RPMI8226 (cell line): ENCODE data around the gene AZU1.
A peak's percentile ranks its signal among the peaks of the same experiment; 100 is the strongest.
"Not testable (repeated sequence)": the region's sequence is repeated elsewhere in the genome, so short reads cannot be mapped to it uniquely, and the experiment has no call there.

Experiments
- DNase-seq: peaks from one replicate; pipeline ENCODE4 v3.0.0-alpha.2; 2015

AZU1 gene

DNA sequence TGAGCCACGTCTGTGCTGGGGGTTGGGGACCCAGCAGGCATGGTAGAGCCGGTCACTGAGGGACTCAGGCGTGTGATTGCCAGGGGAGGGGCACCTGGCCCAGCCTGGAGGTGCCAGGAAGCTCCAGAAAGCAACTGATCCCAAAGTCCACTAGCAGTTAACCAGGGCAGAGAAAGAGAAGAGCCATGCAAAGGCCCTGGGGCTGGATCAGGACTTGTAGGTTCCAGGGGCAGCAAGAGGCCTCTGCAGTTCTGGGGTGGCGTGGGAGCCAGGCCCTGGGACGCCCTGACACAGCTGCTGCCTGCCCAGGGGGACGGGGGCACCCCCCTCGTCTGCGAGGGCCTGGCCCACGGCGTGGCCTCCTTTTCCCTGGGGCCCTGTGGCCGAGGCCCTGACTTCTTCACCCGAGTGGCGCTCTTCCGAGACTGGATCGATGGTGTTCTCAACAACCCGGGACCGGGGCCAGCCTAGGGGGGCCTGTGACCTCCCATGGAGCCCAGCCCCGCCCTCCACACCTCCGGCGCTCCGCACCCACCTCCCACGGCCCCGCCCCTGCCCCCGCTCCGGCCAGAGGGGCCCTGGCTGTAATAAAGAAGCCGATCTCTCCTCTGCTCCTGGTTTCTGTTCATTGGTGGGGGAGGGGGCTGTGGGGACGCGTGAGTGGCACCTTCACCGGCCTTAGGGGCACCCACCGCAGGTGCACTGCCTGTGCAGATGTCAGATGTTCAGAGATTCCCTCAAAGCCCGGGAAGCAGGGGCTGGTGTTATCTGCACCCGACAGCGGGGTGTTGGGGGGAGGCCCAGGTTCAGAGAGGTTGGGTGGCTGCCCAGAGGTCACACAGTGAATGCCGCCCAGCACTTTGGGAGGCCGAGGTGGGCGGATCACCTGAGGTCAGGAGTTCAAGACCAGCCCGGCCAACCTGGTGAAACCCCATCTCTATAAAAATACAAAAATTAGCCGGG lies 4.1 kb downstream of the AZU1 start:
- DNase-seq = no peak

DNA sequence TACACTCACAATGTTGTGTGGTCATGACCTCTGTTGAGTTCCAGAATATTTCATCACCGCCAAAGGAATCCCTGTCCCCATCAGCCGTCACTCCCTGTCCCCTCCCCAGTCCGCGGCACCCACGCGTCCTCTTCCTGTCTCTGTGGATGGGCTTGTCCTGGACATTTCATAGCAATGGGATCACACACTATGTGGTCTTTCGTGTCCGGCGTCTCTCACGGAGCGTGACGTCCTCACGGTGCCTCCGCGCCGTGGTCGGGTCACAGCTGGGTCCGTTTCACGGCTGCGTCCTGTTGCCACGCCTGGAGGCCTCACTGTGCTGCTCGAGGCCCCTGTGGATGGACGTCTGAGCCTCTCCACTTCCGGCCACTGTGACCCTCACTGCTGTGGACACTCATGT lies 6.6 kb downstream of the AZU1 start:
- no peak for DNase-seq

DNA sequence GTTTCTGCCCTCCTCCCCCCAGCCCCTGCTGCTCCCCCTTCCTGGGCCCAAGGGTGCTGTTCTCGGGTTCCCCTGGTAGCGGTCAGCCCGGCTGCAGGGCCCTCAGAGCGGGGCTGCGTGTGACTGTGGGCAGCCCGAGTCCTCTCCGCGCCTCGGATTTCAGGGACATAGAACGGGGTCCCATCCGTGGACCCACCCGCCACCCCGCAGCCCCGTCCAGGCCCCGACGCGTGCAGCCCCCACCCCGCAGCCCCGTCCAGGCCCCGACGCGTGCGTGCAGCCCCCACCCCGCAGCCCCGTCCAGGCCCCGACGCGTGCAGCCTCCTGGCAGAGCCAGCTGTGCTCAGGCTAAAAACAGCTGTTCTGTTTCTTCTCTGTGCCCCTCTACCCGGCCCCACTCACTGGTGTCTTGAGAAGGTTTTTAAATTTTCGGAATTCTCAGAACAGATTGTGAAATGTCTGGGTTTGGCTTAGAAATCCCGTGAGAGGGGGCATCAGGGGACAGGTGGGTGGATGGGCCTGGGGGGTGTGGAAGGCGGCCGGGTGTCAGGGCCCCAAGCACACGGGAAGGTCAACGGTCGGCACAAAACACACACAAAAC lies 7.7 kb downstream of the AZU1 start:
- DNase-seq = no peak

DNA sequence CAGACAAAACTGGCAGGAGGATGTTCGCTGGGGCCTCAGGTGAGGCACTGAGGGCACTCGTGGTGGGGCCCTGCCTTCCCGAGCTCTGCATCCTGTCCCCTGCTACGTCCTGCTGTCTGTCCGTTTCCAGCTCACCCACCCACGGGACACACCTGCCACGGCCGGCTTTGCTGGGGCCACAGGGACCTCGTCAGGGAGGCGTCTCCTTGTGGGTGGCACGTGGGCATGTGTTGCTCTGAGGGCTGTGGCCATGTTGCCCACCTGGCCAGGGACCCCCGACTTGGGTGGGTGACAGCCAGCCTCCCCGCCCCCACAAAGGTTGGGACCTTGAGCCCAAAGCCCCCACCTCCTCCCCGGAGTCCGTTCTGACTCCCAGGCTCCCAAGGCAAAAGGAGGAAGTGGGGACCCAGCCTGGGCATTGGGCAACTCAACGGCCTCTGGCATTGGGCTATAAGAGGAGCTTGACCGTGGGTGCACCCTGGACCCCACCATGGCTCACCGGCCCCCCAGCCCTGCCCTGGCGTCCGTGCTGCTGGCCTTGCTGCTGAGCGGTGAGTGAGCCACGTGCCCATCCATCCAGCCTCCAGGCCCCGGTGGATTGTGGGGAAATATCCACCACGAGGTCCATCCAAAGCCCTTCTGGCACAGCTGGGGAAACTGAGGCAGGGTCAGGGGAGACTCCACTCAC lies 13.0 kb downstream of the AZU1 start, which contains the start of gene PRTN3:
PRTN3 (plus strand) TSS at position 481 of the 688 bp plus-strand sequence; CDS start at position 491, 10 bp downstream.
- DNase-seq = no peak

DNA sequence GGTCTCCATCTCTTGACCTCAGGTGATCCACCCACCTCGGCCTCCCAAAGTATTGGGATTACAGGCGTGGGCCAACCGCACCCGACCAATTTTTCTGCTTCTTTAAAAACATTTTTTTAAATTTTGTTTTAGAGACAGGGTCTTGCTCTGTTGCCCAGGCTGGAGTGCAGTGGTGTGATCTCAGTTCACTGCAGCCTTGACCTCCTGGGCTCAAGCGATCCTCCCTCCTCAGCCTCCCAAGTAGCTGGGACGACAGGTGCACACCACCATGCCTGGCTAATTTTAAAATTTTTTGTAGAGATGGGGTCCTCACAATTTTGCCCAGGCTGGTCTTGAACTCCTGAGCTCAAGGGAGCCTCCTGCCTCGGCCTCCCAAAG lies 15.2 kb downstream of the AZU1 start:
- DNase-seq = not testable (repeated sequence)

DNA sequence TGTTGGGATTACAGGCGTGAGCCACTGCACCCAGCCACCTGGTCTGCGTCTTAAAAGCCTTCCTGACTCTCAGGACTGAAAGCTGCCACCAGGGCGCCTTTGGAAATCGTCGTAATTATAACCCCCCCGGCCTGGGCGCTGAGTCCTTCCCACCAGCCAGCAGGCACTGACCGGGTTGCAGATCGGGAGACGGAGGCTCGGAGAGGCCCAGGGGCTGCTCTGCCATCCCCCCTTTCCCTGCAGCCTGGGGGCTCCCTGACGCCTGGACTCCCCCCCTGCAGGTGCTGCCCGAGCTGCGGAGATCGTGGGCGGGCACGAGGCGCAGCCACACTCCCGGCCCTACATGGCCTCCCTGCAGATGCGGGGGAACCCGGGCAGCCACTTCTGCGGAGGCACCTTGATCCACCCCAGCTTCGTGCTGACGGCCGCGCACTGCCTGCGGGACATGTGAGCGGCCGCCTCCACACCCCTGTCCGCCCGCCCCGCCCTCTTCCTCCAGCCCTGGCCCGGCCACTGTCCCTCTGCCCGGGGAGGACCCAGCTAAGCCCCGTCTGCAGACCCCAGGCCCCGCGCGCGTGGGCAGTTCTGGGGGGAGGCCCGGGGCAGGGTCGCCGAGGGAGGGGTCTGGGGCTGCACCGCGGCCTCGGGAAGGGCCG lies 15.7 kb downstream of the AZU1 start:
- peak; percentile 56 for DNase-seq

DNA sequence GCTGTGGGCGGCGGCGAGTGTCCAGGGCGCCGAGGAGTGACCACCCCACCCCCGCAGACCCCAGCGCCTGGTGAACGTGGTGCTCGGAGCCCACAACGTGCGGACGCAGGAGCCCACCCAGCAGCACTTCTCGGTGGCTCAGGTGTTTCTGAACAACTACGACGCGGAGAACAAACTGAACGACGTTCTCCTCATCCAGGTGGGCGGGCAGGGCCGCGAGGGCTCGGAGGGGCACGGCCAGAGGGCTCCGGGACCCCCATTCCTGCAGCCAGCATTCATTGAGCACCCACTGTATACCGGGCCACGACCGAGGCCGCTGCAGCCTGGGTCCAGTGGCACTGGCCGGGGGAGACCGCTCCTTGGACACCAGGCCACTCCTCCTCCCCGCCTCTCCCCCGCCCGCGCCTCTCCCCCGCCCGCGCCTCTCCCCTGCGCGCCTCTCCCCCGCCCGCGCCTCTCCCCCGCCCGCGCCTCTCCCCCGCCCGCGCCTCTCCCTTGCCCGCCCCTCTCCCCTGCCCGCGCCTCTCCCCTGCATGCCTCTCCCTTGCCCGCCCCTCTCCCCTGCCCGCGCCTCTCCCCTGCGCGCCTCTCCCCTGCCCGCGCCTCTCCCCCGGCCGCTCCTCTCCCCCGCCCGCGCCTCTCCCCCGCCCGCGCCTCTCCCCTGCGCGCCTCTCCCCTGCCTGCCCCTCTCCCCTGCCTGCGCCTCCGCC lies 16.4 kb downstream of the AZU1 start:
- DNase-seq = no peak

DNA sequence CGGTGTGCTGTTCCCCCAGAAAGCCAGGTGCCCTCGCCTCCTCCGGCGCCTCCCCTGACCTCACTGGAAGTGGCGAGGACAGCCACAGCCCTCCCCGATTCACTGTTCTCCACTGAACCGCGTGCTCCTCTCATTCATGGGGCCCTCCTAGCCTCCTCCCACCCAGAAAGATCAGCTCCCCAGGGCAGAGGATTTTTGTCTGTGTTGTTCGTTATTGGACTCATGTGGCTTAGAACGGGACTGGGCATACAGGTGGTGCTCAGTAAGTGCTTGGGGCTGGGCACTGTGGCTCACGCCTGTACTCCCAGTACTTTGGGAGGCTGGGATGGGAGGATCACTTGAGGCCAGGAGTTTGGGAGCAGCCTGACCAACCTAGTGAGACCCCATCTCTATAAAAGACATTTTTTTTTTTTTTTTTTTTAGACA lies 16.9 kb downstream of the AZU1 start:
- peak; percentile 75 for DNase-seq

DNA sequence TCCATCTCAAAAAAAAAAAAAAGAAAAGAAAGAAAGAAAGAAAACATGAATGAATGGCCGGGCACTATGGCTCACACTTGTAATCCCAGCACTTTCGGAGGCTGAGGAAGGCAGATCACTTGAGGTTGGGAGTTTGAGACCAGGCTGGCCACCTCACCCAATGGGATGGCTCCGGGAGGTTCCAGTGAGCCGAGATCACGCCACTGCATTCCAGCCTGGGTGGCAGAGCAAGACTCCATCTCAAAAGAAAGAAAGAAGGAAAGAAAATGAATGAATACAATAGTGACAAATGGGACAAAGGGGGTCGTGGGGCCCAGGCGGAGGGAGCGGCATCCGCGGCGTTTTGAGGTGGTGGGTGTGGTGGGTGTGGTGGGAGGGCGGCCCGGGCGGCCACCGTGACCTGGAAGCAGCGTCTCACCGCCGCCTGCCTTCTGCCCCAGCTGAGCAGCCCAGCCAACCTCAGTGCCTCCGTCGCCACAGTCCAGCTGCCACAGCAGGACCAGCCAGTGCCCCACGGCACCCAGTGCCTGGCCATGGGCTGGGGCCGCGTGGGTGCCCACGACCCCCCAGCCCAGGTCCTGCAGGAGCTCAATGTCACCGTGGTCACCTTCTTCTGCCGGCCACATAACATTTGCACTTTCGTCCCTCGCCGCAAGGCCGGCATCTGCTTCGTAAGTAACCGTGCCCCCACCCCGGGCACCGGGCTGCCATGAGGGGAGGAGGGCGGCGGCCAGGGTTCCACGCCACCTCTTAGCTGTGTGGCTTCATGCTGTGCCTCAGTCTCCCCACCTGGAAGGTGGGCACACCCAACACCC lies 18.3 kb downstream of the AZU1 start:
- no peak for DNase-seq

DNA sequence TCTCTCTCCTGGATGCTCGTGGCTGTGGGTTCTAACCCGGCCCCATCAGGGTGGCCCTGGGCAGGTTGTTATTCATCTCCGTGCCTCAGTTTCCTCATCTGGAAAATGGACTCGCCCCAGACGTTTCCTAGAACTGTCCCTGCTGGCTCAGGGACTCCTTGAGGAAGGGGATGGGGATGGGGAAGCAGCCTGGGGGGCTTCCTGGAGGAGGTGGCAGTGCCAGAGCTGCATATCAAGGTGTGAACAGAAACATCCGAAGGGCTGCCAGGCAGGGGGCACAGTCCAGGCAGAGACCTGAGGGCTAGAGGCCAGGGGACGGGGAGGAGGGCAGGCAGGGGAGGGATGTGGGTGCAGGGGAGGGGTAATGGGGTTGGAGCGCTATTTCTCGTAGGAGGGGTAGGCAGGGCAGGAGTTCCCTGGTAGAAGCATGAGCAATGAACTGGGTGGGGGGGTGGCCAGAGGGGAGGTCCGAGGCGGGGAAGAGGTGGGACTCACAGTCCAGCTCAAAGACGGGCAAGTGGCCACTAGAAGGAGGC lies 20.8 kb downstream of the AZU1 start:
- DNase-seq = no peak

DNA sequence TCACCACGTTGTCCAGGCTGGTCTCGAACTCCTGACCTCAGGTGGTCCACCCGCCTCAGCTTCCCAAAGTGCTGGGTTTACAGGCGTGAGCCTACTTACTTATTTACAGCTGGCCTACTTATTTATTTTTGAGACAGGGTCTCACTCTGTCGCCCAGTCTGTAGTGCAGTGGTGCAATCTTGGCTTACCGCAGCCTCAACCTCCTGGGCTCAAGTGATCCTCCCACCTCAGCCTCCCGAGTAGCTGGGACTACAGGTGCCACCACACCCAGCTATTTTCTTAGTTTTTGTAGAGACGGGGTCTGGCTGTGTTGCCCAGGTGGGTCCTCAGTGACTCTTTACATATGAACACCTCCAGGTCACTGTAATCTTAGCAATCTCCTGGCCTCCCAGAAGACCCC lies 21.6 kb downstream of the AZU1 start:
- not testable (repeated sequence) for DNase-seq

DNA sequence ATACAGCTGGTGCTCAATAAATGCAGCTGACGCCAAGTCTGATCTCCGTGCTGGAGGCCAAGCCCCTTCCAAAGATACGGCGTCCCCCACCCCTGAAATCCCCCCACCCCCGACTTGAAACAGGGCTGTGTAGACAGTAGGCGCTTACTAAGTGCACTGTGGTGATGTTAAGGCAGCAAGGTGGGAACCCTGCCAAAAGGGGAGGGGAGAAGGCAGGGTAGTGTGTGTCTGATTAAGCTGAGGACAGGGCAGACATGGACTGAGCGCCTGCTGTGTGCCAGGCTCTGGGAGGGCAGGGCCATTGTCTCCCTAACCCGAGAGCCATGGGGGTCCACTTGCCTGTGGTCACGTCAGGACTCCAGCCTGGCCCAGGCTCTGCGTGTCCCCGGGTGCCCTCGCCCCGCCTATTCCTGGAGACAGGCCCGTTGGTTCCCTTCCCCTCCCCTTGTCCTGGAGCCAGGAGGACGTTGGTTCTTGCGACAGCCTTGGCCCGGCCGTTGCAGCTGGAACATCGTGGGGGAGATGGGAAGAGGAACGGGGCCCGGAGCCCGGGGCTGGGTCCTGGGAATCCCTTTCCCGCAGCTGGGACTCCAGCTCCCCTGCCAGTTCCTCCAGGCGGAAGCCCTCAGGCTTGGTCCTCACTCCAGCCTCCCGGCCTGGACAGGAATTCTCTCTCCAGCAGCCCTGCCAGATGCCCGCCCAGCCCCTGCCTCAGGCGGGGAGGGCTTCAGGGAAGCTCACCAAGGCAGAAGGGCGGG lies 22.8 kb downstream of the AZU1 start:
- DNase-seq = peak; percentile 56

DNA sequence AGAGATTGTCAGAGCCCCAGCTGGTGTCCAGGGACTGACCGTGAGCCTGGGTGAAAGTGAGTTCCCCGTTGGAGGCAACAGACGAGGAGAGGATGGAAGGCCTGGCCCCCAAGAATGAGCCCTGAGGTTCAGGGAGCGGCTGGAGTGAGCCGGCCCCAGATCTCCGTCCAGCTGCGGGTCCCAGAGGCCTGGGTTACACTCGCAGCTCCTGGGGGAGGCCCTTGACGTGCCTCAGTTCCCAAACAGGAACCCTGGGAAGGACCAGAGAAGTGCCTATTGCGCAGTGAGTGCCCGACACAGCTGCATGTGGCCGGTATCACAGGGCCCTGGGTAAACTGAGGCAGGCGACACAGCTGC lies 23.3 kb downstream of the AZU1 start:
- DNase-seq = no peak

DNA sequence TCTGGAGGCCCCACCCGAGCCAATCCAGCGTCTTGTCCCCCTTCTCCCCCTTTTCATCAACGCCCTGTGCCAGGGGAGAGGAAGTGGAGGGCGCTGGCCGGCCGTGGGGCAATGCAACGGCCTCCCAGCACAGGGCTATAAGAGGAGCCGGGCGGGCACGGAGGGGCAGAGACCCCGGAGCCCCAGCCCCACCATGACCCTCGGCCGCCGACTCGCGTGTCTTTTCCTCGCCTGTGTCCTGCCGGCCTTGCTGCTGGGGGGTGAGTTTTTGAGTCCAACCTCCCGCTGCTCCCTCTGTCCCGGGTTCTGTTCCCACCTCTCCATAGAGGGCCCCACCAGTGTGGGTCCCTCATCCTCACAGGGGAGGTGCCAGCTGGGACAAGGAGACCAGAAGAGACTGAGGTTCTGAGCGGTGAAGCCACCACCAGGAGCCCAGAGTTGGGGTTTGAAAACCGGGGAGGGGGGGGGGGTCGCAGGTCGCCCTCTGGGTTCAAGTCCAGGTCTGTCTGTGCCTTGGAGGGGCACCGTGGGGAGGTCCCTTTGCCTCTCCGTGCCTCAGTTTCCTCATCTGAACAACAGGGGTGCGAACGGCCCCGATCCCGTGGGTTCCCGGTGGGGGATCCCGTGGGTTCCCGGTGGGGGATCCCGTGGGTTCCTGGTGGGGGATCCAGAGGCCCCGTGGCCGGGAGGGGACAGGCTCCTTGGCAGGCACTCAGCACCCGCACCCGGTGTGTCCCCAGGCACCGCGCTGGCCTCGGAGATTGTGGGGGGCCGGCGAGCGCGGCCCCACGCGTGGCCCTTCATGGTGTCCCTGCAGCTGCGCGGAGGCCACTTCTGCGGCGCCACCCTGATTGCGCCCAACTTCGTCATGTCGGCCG lies 24.7 kb downstream of the AZU1 start, which contains the start of gene ELANE:
ELANE (plus strand) TSS at position 168 of the 878 bp plus-strand sequence; CDS start at position 194, 26 bp downstream.
- DNase-seq = no peak

DNA sequence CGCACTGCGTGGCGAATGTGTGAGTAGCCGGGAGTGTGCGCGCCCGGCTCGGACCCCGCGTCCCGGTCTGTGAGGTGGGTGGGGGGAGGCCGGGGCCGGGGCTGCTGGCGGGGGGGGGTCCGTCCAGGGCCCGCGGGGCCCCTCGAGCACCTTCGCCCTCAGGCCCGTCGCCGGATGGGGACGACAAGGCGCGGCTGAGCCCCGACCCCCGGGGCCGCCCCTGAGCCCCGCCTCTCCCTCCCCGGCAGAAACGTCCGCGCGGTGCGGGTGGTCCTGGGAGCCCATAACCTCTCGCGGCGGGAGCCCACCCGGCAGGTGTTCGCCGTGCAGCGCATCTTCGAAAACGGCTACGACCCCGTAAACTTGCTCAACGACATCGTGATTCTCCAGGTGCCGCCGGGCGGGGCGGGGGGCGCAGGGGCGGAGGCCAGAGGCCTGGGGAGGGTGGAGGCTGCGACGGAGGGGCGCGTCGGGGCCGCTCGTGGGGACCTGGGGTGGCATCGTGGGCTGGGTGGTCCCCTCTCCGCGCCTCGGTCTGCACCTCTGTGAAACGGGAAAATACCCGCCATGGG lies 25.5 kb downstream of the AZU1 start:
- no peak for DNase-seq

DNA sequence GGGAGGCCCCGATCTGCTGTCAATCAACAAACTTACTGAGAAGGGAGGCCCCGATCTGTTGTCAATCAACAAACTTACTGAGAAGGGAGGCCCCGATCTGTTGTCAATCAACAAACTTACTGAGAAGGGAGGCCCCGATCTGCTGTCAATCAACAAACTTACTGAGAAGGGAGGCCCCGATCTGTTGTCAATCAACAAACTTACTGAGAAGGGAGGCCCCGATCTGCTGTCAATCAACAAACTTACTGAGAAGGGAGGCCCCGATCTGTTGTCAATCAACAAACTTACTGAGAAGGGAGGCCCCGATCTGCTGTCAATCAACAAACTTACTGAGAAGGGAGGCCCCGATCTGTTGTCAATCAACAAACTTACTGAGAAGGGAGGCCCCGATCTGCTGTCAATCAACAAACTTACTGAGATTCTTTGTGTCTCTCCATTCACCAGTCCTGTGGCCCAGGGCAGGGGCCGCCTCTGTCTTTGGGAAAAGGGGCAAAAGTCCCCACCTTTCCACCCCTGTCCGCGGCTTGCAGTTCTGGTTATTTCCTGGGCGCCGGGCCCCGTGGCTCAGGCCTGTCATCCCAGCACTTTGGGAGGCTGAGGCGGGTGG lies 26.1 kb downstream of the AZU1 start:
- DNase-seq = not testable (repeated sequence)

DNA sequence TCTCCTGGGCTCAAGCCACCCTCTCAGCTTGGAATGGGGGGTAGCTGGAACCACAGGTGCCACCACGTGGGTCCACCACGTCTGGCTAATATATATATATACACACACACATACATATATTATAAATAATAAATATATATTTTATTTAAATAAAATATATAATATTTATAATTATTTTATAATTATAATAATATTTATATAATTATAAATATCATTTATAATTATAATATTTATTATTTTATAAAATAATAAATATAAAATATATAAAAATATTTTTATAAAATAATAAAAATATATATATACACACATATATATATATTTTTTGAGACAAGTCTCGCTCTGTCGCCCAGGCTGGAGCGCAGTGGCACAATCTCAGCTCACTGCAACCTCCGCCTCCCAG lies 26.9 kb downstream of the AZU1 start:
- peak; percentile 16 for DNase-seq

DNA sequence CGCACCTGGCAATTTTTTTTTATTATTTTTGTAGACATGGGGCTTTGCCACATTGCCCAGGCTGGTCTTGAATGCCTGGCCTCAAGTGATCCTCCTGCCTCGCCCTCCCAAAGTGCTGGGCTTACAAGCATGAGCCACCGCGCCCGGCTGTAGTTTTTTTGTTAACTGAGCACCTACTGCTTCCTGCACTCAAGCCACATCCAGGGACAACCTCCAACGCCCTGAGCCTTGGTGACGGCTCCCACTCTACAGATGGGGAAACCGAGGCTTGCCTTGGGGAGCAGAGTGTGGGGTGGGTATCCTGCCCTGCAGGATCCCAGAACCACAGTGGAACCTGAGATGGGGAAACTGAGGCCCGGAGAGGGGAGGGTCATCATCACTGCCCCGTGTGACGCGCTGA lies 27.5 kb downstream of the AZU1 start:
- no peak for DNase-seq
